ENCODE measurements around the gene SIVA1.

Gene SIVA1

GRCh38 chr14:104806625-104807465 lies 53.9 kb downstream of the SIVA1 start:
- no peak for DNase-seq

- DNase-seq, result no peak
These were observed 55.5 kb downstream of the SIVA1 start for GRCh38 chr14:104808456-104808855.
